Neural progenitor cell (in vitro differentiated cells): ENCODE measurements around the gene PEX26. TPM values are rescaled to one million over a fixed set of nuclear protein-coding genes. Genes with fewer than 3 reads are reported as not detected.

Source experiments
- DNase-seq: peaks from one replicate; pipeline ENCODE4 v3.0.0-alpha.2; 2016; ENCODE audit warnings: low spot score
- H2AFZ ChIP-seq: fragments of 200-600 bp; sonication (generic); replicated peaks from 2 replicates; pipeline ENCODE4 v1.6.1; 2016; ENCODE audit warnings: antibody characterized with exemption
- H3F3A ChIP-seq: fragments of 200-600 bp; sonication (generic); 2 replicates; pipeline ENCODE4 v1.6.1; 2016; ENCODE audit warnings: antibody characterized with exemption, low read depth
- H3K27ac ChIP-seq: fragments of 200-600 bp; sonication (generic); 2 replicates; pipeline ENCODE4 v1.5.1; 2016; ENCODE audit warnings: mild to moderate bottlenecking
- H3K27me3 ChIP-seq: fragments of 200-600 bp; sonication (generic); 2 replicates; pipeline ENCODE4 v1.6.1; 2016; ENCODE audit warnings: mild to moderate bottlenecking, moderate library complexity
- H3K36me3 ChIP-seq: fragments of 200-600 bp; sonication (generic); 2 replicates; pipeline ENCODE4 v1.5.1; 2016
- H3K4me1 ChIP-seq: fragments of 200-600 bp; sonication (generic); 2 replicates; pipeline ENCODE4 v1.6.1; 2016; ENCODE audit warnings: mixed run types
- H3K4me2 ChIP-seq: fragments of 200-600 bp; sonication (generic); 2 replicates; pipeline ENCODE4 v1.6.1; 2016
- H3K4me3 ChIP-seq: fragments of 200-600 bp; sonication (generic); 2 replicates; pipeline ENCODE4 v1.5.1; 2016
- H3K79me2 ChIP-seq: fragments of 200-600 bp; sonication (generic); 2 replicates; pipeline ENCODE4 v1.6.1; 2016; ENCODE audit warnings: low read depth
- H3K9ac ChIP-seq: fragments of 200-600 bp; sonication (generic); 2 replicates; pipeline ENCODE4 v1.6.1; 2016
- H3K9me3 ChIP-seq: fragments of 200-600 bp; sonication (generic); 2 replicates; pipeline ENCODE4 v1.5.1; 2016; ENCODE audit warnings: low read depth
- H4K20me1 ChIP-seq: fragments of 200-600 bp; sonication (generic); 2 replicates; pipeline ENCODE4 v1.6.1; 2016; ENCODE audit warnings: low read depth
- H3K27ac Mint-ChIP-seq: 3 replicates; pipeline ENCODE4 v1.8.0; 2021; ENCODE audit warnings: mixed read lengths
- H3K27me3 Mint-ChIP-seq: 2 replicates; pipeline ENCODE4 v1.8.0; 2022; ENCODE audit warnings: low read depth, mild to moderate bottlenecking, inconsistent platforms, moderate library complexity, mixed read lengths; ENCODE audit not compliant: insufficient read depth
- H3K36me3 Mint-ChIP-seq: 3 replicates; pipeline ENCODE4 v1.8.0; 2021; ENCODE audit warnings: mixed read lengths
- H3K4me1 Mint-ChIP-seq: 3 replicates; pipeline ENCODE4 v1.8.0; 2021; ENCODE audit warnings: mixed read lengths
- H3K4me3 Mint-ChIP-seq: 3 replicates; pipeline ENCODE4 v1.8.0; 2021; ENCODE audit warnings: mild to moderate bottlenecking, moderate library complexity, mixed read lengths
- H3K9me3 Mint-ChIP-seq: 3 replicates; pipeline ENCODE4 v1.8.0; 2020; ENCODE audit warnings: mixed read lengths
- EZH2 ChIP-seq: fragments of 200-600 bp; sonication (generic); IDR thresholded peaks from 2 replicates; pipeline ENCODE4 v1.6.1; 2017; ENCODE audit warnings: antibody characterized with exemption, mild to moderate bottlenecking, moderate library complexity
- EZH2phosphoT487 ChIP-seq: fragments of 200-600 bp; sonication (generic); IDR thresholded peaks from 2 replicates; pipeline ENCODE4 v1.6.1; 2017; ENCODE audit warnings: antibody characterized with exemption
- total RNA-seq: library from RNA; depleted of rRNA; stranded (reverse); fragments of >200 nt; gene quantifications from 2 replicates; pipeline ENCODE4 v1.2.3, GENCODE V29; 2015; ENCODE audit warnings: low replicate concordance
- TF ChIP-seq, protein P1 (sequence below): fragments of 200-600 bp; sonication (generic); IDR thresholded peaks from 2 replicates; pipeline ENCODE4 v1.5.1; 2017; ENCODE audit warnings: antibody characterized with exemption, mild to moderate bottlenecking

The PEX26 gene
- total RNA-seq, 1 donor from 2014 or later, result 22.9 TPM

DNA sequence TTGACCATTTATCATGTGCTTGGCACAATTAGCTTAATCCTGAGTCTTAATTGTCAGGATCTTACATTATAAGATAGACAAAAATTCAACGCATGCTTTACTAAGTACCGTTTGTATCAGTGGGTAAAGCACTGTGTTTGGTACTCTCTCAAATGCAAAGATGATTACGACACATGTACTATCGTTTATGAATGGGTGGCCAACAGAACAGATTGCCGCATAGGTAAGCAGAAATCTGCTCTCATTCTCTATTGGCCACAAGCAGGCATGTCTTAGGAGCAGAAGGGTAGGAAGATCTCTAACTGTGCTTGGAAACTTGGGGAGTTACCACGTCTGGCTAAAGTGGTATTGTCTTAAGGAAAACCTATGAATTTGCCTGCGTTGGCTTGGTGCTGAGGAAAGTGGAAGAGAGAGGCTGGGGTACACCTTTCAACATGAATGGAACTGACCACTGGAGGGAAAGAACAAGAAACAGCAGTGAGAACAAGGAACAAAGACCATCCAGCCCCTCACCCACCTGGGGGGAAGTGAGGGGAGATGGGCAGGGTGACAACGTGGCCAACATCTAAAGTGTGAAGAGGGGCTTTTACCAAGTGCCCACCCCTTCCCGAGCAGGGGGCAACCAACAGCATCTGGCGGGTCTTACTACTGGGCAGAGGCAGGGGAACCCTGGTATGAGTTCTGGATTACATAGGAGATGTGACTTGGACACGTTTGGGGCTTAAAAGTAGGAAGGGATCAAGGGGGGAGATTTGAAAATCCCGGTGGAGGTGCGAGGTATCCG, 31.8 kb downstream of the PEX26 start:
- Mint-ChIP-seq H3K27me3 (peaks cover 19% of the 10 kb centered on the region), H3K27ac (no peak overlapping the region)
- no peak for DNase-seq

DNA sequence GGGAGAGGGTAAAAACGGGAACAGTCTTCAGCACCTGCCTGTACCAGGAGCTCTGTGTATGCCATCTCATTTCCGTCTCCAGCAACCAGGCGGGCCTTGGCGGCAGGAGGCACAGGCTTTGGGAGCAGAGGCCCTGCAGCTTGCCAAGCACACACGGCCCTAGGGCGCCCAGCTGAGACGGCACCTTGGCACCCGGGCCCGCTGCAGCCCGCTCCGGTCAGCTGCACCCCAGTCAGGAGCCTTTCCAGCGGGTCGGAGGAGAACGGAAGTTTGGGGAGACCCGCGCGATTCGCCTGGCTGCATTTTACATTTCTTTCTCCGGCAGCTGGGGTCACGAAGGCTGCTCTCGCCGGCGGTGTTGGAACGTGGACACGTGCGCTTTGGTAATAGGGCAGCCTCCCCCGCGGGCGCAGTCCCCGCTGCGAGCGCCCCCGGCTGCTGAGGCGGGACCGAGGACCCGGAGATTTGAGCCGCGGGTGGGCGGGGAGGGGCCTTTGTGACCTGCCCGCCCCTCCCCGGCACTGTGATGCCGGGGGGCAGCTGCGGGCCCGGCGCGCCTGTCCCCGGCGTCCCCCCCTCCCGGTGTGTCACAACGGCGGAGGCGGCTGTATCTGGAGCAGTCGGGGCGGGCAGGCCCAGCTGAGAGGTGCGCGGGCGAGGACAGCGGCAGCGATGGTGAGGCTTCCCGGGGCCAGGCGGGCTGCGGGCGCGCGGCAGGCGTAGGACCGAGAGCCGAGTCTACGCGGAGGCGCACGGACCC, 32.6 kb downstream of the PEX26 start, which contains the start of gene TUBA8:
TUBA8 (plus strand) TSS at position 616 of the 760 bp plus-strand sequence; CDS start at position 673, 57 bp downstream.
- H3K9me3 Mint-ChIP-seq, result peaks cover 6% of the 10 kb centered on the region
- peaks cover 11% of the 10 kb centered on the region for H3K4me1 Mint-ChIP-seq
- Histone ChIP-seq H4K20me1 (peaks cover 9% of the 10 kb centered on the region), H3K79me2 (no peaks in the 10 kb centered on the region), H2AFZ (peak within 1 kb of the TSS; percentile 78), H3K9me3 (no peaks in the 10 kb centered on the region), H3F3A (no peaks in the 10 kb centered on the region), H3K4me1 (peaks cover 9% of the 10 kb centered on the region), H3K27ac (no peak within 1 kb of the TSS), H3K4me2 (peak within 1 kb of the TSS; percentile 96), H3K4me3 (peak within 1 kb of the TSS; percentile 49), H3K36me3 (no peaks in the 10 kb centered on the region), H3K27me3 (peaks cover 54% of the 10 kb centered on the region), H3K9ac (no peak within 1 kb of the TSS)
- H3K27ac Mint-ChIP-seq, result no peak within 1 kb of the TSS
- H3K4me3 Mint-ChIP-seq, result peak within 1 kb of the TSS; percentile 74
- H3K36me3 Mint-ChIP-seq, result peaks cover 7% of the 10 kb centered on the region
- peak; percentile 72 for DNase-seq
- peaks cover 19% of the 10 kb centered on the region for H3K27me3 Mint-ChIP-seq
- TF ChIP-seq EZH2phosphoT487, result peak; percentile 73
- peak; percentile 63 for TF ChIP-seq EZH2
- TF ChIP-seq, protein P1, sequence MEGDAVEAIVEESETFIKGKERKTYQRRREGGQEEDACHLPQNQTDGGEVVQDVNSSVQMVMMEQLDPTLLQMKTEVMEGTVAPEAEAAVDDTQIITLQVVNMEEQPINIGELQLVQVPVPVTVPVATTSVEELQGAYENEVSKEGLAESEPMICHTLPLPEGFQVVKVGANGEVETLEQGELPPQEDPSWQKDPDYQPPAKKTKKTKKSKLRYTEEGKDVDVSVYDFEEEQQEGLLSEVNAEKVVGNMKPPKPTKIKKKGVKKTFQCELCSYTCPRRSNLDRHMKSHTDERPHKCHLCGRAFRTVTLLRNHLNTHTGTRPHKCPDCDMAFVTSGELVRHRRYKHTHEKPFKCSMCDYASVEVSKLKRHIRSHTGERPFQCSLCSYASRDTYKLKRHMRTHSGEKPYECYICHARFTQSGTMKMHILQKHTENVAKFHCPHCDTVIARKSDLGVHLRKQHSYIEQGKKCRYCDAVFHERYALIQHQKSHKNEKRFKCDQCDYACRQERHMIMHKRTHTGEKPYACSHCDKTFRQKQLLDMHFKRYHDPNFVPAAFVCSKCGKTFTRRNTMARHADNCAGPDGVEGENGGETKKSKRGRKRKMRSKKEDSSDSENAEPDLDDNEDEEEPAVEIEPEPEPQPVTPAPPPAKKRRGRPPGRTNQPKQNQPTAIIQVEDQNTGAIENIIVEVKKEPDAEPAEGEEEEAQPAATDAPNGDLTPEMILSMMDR, result no peak

More for the DNA sequence above, 31.8 kb downstream of the PEX26 start:
- Histone ChIP-seq H2AFZ (no peak overlapping the region), H3K9ac (no peak overlapping the region), H3K9me3 (no peaks in the 10 kb centered on the region), H3K4me1 (peaks cover 9% of the 10 kb centered on the region), H3K36me3 (no peaks in the 10 kb centered on the region), H3K27me3 (peaks cover 54% of the 10 kb centered on the region), H3K4me2 (peak overlapping the region; percentile 96), H3F3A (no peaks in the 10 kb centered on the region), H3K4me3 (peak overlapping the region; percentile 49), H4K20me1 (peaks cover 9% of the 10 kb centered on the region), H3K27ac (no peak overlapping the region), H3K79me2 (no peaks in the 10 kb centered on the region)
- peaks cover 11% of the 10 kb centered on the region for H3K4me1 Mint-ChIP-seq
- H3K4me3 Mint-ChIP-seq, result peak overlapping the region; percentile 74
- H3K36me3 Mint-ChIP-seq, result peaks cover 9% of the 10 kb centered on the region
- peaks cover 6% of the 10 kb centered on the region for H3K9me3 Mint-ChIP-seq
- TF ChIP-seq, protein P1, result no peak
- TF ChIP-seq EZH2phosphoT487 (no peak), EZH2 (no peak)

DNA sequence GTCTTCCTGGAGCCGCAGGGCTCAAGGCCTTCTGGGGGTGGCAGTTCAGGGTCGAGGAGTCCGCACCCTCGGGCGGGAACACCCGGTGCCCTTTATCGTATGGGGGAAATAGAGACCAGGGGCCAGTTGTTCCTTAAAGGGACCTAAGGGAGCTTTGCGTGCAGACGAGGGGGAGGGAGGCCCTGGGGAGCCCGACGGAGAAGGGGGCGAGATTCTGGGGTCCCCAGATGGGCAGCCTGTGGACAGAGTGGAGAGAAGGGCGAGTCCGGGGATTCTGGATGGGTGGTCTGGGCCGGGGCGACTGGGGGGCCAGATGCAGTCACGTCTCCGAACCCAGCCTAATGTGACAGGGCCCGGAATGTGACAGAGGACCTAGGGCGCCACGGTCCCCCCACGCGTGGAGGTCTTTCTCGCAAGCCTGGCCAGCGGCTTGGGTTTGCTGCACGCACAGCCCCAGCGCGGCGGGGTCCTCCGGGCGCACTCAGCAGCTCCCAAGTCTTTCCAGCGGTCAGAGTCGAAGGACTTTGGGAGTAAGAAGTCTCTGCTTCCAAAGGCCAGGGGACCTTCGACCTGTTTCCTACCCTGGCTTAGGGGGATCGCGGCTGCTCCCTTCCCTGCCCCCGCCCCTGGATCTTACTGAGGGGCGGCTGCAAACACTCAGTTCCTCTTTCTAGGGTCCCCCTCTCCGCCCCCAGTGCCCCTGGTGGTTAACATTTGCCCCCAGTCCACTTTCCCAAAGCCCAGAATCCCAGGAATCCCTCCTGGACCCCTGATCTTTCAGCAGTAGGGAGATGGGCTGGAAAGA, 33.4 kb downstream of the PEX26 start:
- no peaks in the 10 kb centered on the region for H3F3A ChIP-seq
- peak; percentile 29 for DNase-seq
- peaks cover 13% of the 10 kb centered on the region for H3K4me1 Mint-ChIP-seq
- TF ChIP-seq, protein P1, result no peak
- TF ChIP-seq EZH2 (peak; percentile 17), EZH2phosphoT487 (no peak)
- H3K9me3 Mint-ChIP-seq, result peaks cover 2% of the 10 kb centered on the region
- H3K27ac ChIP-seq, result no peak overlapping the region
- H3K27ac Mint-ChIP-seq, result no peak overlapping the region
- H3K9ac ChIP-seq, result no peak overlapping the region
- peaks cover 19% of the 10 kb centered on the region for H3K27me3 Mint-ChIP-seq
- H4K20me1 ChIP-seq, result peaks cover 9% of the 10 kb centered on the region
- H3K4me3 ChIP-seq, result peak overlapping the region; percentile 49
- no peaks in the 10 kb centered on the region for H3K79me2 ChIP-seq
- peaks cover 54% of the 10 kb centered on the region for H3K27me3 ChIP-seq
- peak overlapping the region; percentile 72 for H3K4me3 Mint-ChIP-seq
- H3K36me3 ChIP-seq, result no peaks in the 10 kb centered on the region
- no peaks in the 10 kb centered on the region for H3K9me3 ChIP-seq
- peaks cover 9% of the 10 kb centered on the region for H3K4me1 ChIP-seq
- H3K4me2 ChIP-seq, result peak overlapping the region; percentile 96
- H3K36me3 Mint-ChIP-seq, result no peaks in the 10 kb centered on the region
- H2AFZ ChIP-seq, result peak overlapping the region; percentile 78
